GM06990 (cell line): ENCODE data around the gene OR2A5.

Experiments
- DNase-seq: peaks from one replicate; pipeline ENCODE4 v3.0.0-alpha.2; 2011; ENCODE audit not compliant: insufficient read length; ENCODE audit errors: extremely low read depth
- H3K27me3 ChIP-seq: replicated peaks from 2 replicates; pipeline ENCODE4 v1.6.0; 2011; ENCODE audit warnings: low read length; ENCODE audit not compliant: control insufficient read depth, insufficient read depth
- H3K36me3 ChIP-seq: 2 replicates; pipeline ENCODE4 v1.5.1; 2011; ENCODE audit warnings: low read length; ENCODE audit not compliant: control insufficient read depth, insufficient read depth
- H3K4me3 ChIP-seq: replicated peaks from 2 replicates; pipeline ENCODE4 v1.5.1; 2011; ENCODE audit warnings: low read depth, mild to moderate bottlenecking, control low read depth, low read length
- TF ChIP-seq, protein P1 (sequence below): IDR thresholded peaks from 2 replicates; pipeline ENCODE4 v1.5.1; 2011; ENCODE audit warnings: low read length, control low read depth, mild to moderate bottlenecking, inconsistent platforms; ENCODE audit not compliant: insufficient read depth, poor library complexity, severe bottlenecking

The OR2A5 gene

DNA sequence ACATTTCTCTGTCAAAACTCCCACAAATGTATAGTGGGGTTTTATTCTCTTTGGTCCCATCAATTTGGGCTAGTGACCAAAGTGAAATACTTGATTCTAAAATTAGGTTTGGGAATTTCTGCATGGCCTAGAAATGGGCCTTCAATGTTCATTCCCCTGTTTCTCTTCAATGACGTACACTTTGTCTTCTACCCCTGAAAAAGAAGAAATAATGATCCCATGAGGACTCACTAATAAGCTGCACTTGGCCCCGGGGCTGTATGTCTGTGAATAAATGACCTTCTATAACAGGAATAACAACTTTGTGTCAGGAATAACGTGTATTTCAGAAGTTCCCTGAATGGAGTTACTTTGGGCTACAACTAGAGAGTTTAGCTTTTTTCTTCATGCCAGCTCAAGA, 28.4 kb upstream of the OR2A5 start:
- TF ChIP-seq, protein P1, sequence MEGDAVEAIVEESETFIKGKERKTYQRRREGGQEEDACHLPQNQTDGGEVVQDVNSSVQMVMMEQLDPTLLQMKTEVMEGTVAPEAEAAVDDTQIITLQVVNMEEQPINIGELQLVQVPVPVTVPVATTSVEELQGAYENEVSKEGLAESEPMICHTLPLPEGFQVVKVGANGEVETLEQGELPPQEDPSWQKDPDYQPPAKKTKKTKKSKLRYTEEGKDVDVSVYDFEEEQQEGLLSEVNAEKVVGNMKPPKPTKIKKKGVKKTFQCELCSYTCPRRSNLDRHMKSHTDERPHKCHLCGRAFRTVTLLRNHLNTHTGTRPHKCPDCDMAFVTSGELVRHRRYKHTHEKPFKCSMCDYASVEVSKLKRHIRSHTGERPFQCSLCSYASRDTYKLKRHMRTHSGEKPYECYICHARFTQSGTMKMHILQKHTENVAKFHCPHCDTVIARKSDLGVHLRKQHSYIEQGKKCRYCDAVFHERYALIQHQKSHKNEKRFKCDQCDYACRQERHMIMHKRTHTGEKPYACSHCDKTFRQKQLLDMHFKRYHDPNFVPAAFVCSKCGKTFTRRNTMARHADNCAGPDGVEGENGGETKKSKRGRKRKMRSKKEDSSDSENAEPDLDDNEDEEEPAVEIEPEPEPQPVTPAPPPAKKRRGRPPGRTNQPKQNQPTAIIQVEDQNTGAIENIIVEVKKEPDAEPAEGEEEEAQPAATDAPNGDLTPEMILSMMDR, result no peak
- no peak for DNase-seq

DNA sequence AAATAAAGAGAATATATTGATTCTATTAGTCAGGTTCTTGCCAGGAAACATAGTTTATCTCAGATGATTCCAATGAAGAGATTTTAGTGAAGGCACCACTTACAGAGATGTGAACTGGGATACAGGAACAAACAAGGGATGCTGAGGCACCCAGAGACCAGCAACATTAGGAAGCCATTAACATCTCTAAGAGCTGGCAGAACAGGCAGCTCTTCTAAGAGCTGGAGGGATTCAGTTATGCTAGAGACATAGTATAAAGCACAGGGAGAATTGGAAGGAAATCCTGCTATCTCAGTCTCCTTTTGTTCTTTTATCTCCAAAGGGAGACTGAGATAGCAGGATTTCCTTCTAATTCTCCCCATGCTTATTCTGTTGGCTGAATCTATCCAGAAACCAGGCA, 26.6 kb upstream of the OR2A5 start:
- TF ChIP-seq, protein P1, result no peak
- Histone ChIP-seq H3K4me3 (no peak overlapping the region), H3K36me3 (no peaks in the 10 kb centered on the region), H3K27me3 (no peaks in the 10 kb centered on the region)
- no peak for DNase-seq

More for the DNA sequence above, 28.4 kb upstream of the OR2A5 start:
- Histone ChIP-seq H3K4me3 (no peak overlapping the region), H3K36me3 (no peaks in the 10 kb centered on the region), H3K27me3 (no peaks in the 10 kb centered on the region)

DNA sequence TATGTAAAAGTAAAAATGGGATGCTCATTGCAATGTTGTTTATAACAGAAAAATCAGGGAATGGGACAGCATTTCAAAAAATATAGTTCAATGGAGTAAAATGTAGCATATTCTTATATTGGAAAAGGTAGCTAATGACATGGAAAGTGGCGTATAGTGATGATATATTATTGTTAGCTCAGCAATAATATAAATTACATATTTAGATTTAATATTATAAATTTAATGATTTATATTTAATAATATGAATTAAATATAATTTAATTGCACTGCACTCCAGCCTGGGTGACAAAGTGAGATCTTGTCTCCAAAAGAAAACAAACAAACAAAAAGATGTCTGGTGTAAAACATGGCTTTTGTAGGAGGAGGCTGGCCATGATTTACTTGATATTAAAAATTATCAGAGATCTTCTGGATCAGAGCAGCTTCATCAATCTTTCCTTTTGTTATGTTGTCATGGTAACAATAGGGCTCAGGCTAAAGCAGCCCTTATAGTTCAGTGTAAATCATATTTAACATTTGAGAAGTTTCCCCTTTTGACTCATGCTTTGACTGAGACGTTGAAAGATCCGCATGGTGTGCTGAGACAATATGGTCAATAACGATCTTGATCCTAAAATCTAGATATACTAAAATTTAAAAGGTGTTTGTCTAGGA, 25.4 kb upstream of the OR2A5 start:
- TF ChIP-seq, protein P1, result no peak
- Histone ChIP-seq H3K36me3 (no peaks in the 10 kb centered on the region), H3K4me3 (no peak overlapping the region), H3K27me3 (no peaks in the 10 kb centered on the region)
- DNase-seq, result no peak

DNA sequence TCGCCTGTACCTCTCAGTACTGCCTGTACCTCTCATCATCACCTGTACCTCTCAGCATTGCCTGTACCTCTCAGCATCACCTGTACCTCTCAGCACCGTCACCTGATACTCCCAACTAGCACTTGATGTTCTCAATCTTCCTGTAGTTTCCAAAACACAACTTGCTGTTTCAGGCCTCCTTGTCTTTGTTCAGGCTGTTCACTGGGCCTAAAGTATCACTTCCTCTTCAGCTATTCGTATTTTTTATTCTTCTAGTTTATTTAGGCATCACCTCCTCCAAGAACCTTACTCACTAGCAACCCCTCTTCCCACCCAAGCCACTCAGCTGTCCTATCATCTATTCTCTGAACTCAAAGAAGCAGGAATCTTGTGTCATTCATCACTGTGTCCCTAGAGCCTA, 24.5 kb upstream of the OR2A5 start:
- TF ChIP-seq, protein P1, result no peak
- H3K36me3 ChIP-seq, result no peaks in the 10 kb centered on the region
- no peaks in the 10 kb centered on the region for H3K27me3 ChIP-seq
- H3K4me3 ChIP-seq, result no peak overlapping the region
- no peak for DNase-seq

DNA sequence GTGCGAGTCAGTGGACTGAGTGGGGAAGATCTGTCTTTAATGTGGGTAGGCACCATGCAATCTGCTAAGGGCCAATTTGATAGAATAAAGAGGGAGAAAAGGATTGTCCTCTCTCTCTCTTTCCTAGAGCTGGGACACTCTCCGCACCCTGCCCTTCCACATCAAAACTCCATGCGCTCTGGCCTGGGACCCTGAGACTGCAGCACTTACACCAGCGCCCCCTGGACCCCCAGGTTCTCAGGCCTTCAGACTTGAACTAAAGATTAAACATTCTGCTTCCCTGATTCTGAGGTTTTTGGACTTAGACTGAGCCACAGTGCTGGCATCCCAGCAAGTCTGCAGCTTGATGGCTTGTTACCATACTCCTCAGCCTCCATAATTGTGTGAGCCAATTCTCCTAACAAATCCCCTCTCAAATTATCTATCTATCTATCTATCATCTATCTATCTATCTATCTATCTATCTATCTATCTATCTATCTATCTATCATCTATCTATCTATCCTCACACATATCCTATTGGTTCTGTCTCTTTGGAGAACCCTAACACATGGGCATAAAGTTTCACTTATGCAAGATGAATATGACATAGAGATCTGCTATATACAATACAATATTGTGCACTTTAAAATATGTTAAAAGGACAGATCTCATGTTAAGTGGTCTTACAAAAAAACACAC, 22.4 kb upstream of the OR2A5 start:
- Histone ChIP-seq H3K27me3 (no peaks in the 10 kb centered on the region), H3K36me3 (no peaks in the 10 kb centered on the region), H3K4me3 (no peak overlapping the region)
- TF ChIP-seq, protein P1, result no peak
- no peak for DNase-seq
